GM12891 (cell line): ENCODE data around the gene CXorf49.
"Not testable (repeated sequence)": the region's sequence is repeated elsewhere in the genome, so short reads cannot be mapped to it uniquely, and the experiment has no call there.

Experiments
- DNase-seq: peaks from one replicate; pipeline ENCODE4 v3.0.0; 2011; ENCODE audit warnings: low spot score; ENCODE audit not compliant: insufficient read length
- FAIRE-seq: peaks from 2 replicates; lab custom pipeline; 2011; peaks lifted over from hg19 to GRCh38; lab: Jason Lieb, UNC
- PAX5 ChIP-seq: IDR thresholded peaks from 2 replicates; pipeline ENCODE4 v1.6.1; 2011; ENCODE audit warnings: low read length, moderate library complexity, mild to moderate bottlenecking; ENCODE audit not compliant: insufficient read depth, severe bottlenecking
- POLR2A ChIP-seq: IDR thresholded peaks from 2 replicates; pipeline ENCODE4 v1.6.1; 2011; ENCODE audit warnings: low read depth, low read length, control low read depth
- POLR2AphosphoS5 ChIP-seq: IDR thresholded peaks from 2 replicates; pipeline ENCODE4 v1.6.1; 2011; ENCODE audit warnings: low read depth, low read length, control low read depth
- POU2F2 ChIP-seq: IDR thresholded peaks from 2 replicates; pipeline ENCODE4 v1.6.1; 2011; ENCODE audit warnings: low read depth, mild to moderate bottlenecking, control low read depth, low read length, moderate library complexity
- SPI1 ChIP-seq: IDR thresholded peaks from 2 replicates; pipeline ENCODE4 v1.6.1; 2011; ENCODE audit warnings: low read depth, low read length, control low read depth
- TAF1 ChIP-seq: IDR thresholded peaks from 2 replicates; pipeline ENCODE4 v1.6.1; 2011; ENCODE audit warnings: low read depth, low read length, control low read depth

Gene CXorf49

GRCh38 chrX:71679575-71680207 is 38.4 kb downstream of the CXorf49 start:
- FAIRE-seq (no peak), DNase-seq (no peak)
- TF ChIP-seq POU2F2 (no peak), PAX5 (no peak), POLR2AphosphoS5 (no peak), POLR2A (no peak), SPI1 (no peak), TAF1 (no peak)

DNA sequence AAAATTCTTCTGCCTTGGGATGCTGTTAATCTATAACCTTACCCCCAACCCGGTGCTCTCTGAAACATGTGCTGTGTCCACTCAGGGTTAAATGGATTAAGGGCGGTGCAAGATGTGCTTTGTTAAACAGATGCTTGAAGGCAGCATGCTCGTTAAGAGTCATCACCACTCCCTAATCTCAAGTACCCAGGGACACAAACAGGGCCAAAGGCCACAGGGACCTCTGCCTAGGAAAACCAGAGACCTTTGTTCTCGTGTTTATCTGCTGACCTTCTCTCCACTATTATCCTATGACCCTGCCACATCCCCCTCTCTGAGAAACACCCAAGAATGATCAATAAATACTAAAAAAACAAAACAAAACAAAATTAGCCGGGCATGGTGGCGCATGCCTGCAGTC is 40.9 kb downstream of the CXorf49 start:
- not testable (repeated sequence) for FAIRE-seq, DNase-seq

- DNase-seq, FAIRE-seq: not testable (repeated sequence)
Measured at GRCh38 chrX:71676068-71676795, 41.9 kb downstream of the CXorf49 start.

- FAIRE-seq = not testable (repeated sequence)
Measured at GRCh38 chrX:71675636-71676035, 42.4 kb downstream of the CXorf49 start.

GRCh38 chrX:71671938-71672337 is 46.1 kb downstream of the CXorf49 start:
- DNase-seq = no peak
- no peak for FAIRE-seq
- TF ChIP-seq PAX5 (no peak), POU2F2 (no peak), TAF1 (no peak), POLR2A (no peak), SPI1 (no peak), POLR2AphosphoS5 (no peak)

More at GRCh38 chrX:71675636-71676035, 42.4 kb downstream of the CXorf49 start:
- not testable (repeated sequence) for DNase-seq

GRCh38 chrX:71671043-71671780 is 46.9 kb downstream of the CXorf49 start:
- FAIRE-seq (peak; percentile 72), DNase-seq (no peak)
- TF ChIP-seq POLR2A (no peak), SPI1 (no peak), PAX5 (no peak), POU2F2 (no peak)

DNA sequence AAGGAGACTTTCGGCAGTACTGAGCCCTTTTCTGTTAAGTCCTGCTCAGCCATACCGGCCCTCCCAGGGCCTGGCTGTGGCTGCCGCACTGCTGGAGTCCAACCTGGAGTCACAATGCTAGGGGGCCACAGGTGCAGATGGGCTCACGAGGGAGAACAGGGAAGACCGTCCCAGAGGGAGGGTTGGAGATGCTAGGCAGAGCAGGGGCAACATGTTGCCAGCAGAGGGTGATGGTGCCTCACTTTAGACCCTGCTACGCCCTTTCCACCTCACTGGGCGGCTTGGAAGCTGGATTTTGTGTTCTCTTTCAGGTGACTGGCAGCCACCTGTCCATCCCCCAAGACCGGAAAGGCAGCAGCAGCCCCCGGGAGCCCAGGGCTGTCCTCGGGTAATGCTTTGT is 48.1 kb downstream of the CXorf49 start:
- not testable (repeated sequence) for DNase-seq
- peak; percentile 99 for FAIRE-seq

- DNase-seq (no peak), FAIRE-seq (no peak)
- TF ChIP-seq PAX5 = no peak
- TF ChIP-seq TAF1 = no peak
- TF ChIP-seq POLR2AphosphoS5 = no peak
- no peak for TF ChIP-seq POU2F2
- no peak for TF ChIP-seq POLR2A
- TF ChIP-seq SPI1 = no peak
Measured at GRCh38 chrX:71669492-71669891, 48.6 kb downstream of the CXorf49 start.

DNA sequence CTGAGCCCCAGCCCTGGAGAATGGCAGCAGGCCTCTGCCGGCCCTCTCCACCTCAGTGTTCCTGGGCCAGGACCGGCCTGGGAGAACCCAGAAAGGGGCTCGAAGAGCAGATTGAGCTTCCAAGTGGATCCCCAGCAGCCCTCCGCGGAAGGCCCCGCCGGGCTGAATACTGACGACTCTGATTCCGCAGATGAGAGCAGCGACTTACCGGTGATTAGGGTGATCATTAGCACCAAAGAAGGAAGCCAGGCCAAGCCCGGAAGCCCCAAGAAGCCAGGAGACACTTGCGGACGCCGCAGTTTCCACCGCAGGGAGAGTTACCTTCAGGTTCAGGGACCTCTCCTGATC is 49.9 kb downstream of the CXorf49 start:
- TF ChIP-seq POLR2A (no peak), TAF1 (no peak), SPI1 (no peak), POU2F2 (no peak), PAX5 (no peak), POLR2AphosphoS5 (no peak)
- no peak for FAIRE-seq
- no peak for DNase-seq

GRCh38 chrX:71667328-71668247 is 50.5 kb downstream of the CXorf49 start, which contains the start of gene LOC101059915:
TSS of gene LOC101059915 (plus strand) at chrX:71667546.
- TF ChIP-seq TAF1 (no peak), POU2F2 (no peak), PAX5 (no peak), SPI1 (no peak), POLR2AphosphoS5 (no peak), POLR2A (no peak)
- DNase-seq (no peak), FAIRE-seq (no peak)
